Spinal cord (tissue), 10 donors: ENCODE measurements around the gene MRNIP. TPM values are rescaled to one million over a fixed set of nuclear protein-coding genes. Genes with fewer than 3 reads are reported as not detected.
A peak's percentile ranks its signal among the peaks of the same experiment; 100 is the strongest.

Experiments
- DNase-seq, 6 donors: peaks; one replicate each; pipeline versions ENCODE4 v3.0.0 to v3.0.0-alpha.2; 2013 to 2015; ENCODE audit warnings: low spot score in 6 of 6, low read depth in 4 of 6
- H3K27ac ChIP-seq: one replicate; pipeline ENCODE4 v1.5.1; 2013; ENCODE audit warnings: low read depth, low read length, control low read depth
- H3K27me3 ChIP-seq: one replicate; pipeline ENCODE4 v1.6.1; 2013; ENCODE audit warnings: low read length; ENCODE audit not compliant: control insufficient read depth, insufficient read depth
- H3K36me3 ChIP-seq: one replicate; pipeline ENCODE4 v1.6.1; 2013; ENCODE audit warnings: low read length; ENCODE audit not compliant: control insufficient read depth, insufficient read depth
- H3K4me1 ChIP-seq: one replicate; pipeline ENCODE4 v1.6.1; 2013; ENCODE audit warnings: low read length; ENCODE audit not compliant: control insufficient read depth, insufficient read depth
- H3K4me3 ChIP-seq: one replicate; pipeline ENCODE4 v1.5.1; 2013; ENCODE audit warnings: low read depth, low read length, control low read depth
- H3K9me3 ChIP-seq: one replicate; pipeline ENCODE4 v1.6.1; 2013; ENCODE audit warnings: low read length; ENCODE audit not compliant: control insufficient read depth, insufficient read depth
- whole genome bisulfite sequencing: methylation state at CpG from one replicate; pipeline ENCODE4 v1.1.5; 2013; ENCODE audit warnings: missing lambda C conversion rate; ENCODE audit not compliant: insufficient coverage; 5-methylcytosine and 5-hydroxymethylcytosine counted together
- long read RNA-seq, 4 donors: transcript quantifications; one replicate each; lab custom pipeline, GENCODE V29; 2026
- polyA plus RNA-seq, 2 donors: library from polyadenylated mRNA; unstranded; fragments of 120-200 nt; gene quantifications; one replicate each; pipeline ENCODE4 v1.2.1, GENCODE V29; 2013; ENCODE audit not compliant: insufficient read length in 2 of 2
- total RNA-seq, 2 donors: library from RNA; depleted of rRNA in 1 of 2; stranded (reverse); fragments of 120-200 nt in 1 of 2; fragments of >200 nt in 1 of 2; gene quantifications; one replicate each; pipeline versions ENCODE4 v1.2.3 to v1.2.4, GENCODE V29; 2013 to 2014
- donor health status: healthy.

Gene MRNIP, protein sequence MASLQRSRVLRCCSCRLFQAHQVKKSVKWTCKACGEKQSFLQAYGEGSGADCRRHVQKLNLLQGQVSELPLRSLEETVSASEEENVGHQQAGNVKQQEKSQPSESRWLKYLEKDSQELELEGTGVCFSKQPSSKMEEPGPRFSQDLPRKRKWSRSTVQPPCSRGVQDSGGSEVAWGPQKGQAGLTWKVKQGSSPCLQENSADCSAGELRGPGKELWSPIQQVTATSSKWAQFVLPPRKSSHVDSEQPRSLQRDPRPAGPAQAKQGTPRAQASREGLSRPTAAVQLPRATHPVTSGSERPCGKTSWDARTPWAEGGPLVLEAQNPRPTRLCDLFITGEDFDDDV
- total RNA-seq = 10 to 100 TPM; 26.3 to 49.4 TPM
- polyA plus RNA-seq = 10 to 100 TPM; 35.2 to 53.9 TPM
- long read RNA-seq, donor 1, transcript MRNIP-202 (5 exons, 1,004 nt) = major isoform, 7 of 83 reads
- long read RNA-seq, donor 1, transcript MRNIP-201 (7 exons, 1,238 nt) = major isoform, 7 of 83 reads
- long read RNA-seq, donor 1, partial matches to known transcripts = 24 of 83 reads
- long read RNA-seq, donor 1, other reads (novel, unspliced or antisense) = 40 of 83 reads
- long read RNA-seq, donor 2, full-length matches to known transcripts = 8 of 8 reads
- long read RNA-seq, donor 2, partial matches to known transcripts = 0 of 8 reads
- long read RNA-seq, donor 2, other reads (novel, unspliced or antisense) = 0 of 8 reads
- long read RNA-seq, donor 3, full-length matches to known transcripts = 12 of 12 reads
- long read RNA-seq, donor 3, partial matches to known transcripts = 0 of 12 reads
- long read RNA-seq, donor 3, other reads (novel, unspliced or antisense) = 0 of 12 reads
- long read RNA-seq, donor 4, transcript MRNIP-202 (5 exons, 1,004 nt) = major isoform, 5 of 15 reads
- long read RNA-seq, donor 4, partial matches to known transcripts = 0 of 15 reads
- long read RNA-seq, donor 4, other reads (novel, unspliced or antisense) = 0 of 15 reads

GRCh38 chr5:179858586-179859427, at the start of gene MRNIP:
MRNIP (minus strand) TSS chr5:179858817; CDS start chr5:179858796, 21 bp downstream.
- Histone ChIP-seq H3K4me3 (peak within 1 kb of the TSS; percentile 96), H3K4me1 (peaks cover 25% of the 10 kb centered on the region), H3K27ac (peak within 1 kb of the TSS; percentile 92), H3K27me3 (no peaks in the 10 kb centered on the region), H3K36me3 (peaks cover 28% of the 10 kb centered on the region), H3K9me3 (no peaks in the 10 kb centered on the region)
- under 1% methylated on average over 78 of the region's 90 CpGs for WGBS
- peak; percentile 83 to 99 (median 92) for DNase-seq

- under 1% methylated on average over 100 of the region's 105 CpGs for WGBS
- Histone ChIP-seq H3K36me3 (peaks cover 32% of the 10 kb centered on the region), H3K4me1 (peaks cover 23% of the 10 kb centered on the region), H3K27me3 (no peaks in the 10 kb centered on the region), H3K4me3 (peak within 1 kb of the TSS; percentile 59), H3K9me3 (no peaks in the 10 kb centered on the region), H3K27ac (peak within 1 kb of the TSS; percentile 69)
- DNase-seq = peak; percentile 33 to 91 (median 62)
Observed at GRCh38 chr5:179907556-179908324, 49.1 kb upstream of the MRNIP start, which contains the start of gene TBC1D9B. TBC1D9B (minus strand) TSS chr5:179907897; CDS start chr5:179907821, 76 bp downstream.

- peak in 3 of 6 donors; percentile 5 to 43 (median 15) for DNase-seq
- 11% methylated on average over 50 of the region's 50 CpGs for WGBS
- peaks cover 23% of the 10 kb centered on the region for H3K4me1 ChIP-seq
- no peaks in the 10 kb centered on the region for H3K9me3 ChIP-seq
- peak overlapping the region; percentile 59 for H3K4me3 ChIP-seq
- H3K36me3 ChIP-seq = peaks cover 36% of the 10 kb centered on the region
- H3K27me3 ChIP-seq = no peaks in the 10 kb centered on the region
- peak overlapping the region; percentile 47 for H3K27ac ChIP-seq
Observed at GRCh38 chr5:179906795-179907555, 48.4 kb upstream of the MRNIP start.

GRCh38 chr5:179906294-179906794, 47.7 kb upstream of the MRNIP start:
- peaks cover 41% of the 10 kb centered on the region for H3K36me3 ChIP-seq
- H3K4me1 ChIP-seq = peaks cover 23% of the 10 kb centered on the region
- peak overlapping the region; percentile 59 for H3K4me3 ChIP-seq
- H3K27ac ChIP-seq = no peak overlapping the region
- DNase-seq = no peak
- WGBS = 83% methylated on average over 24 of the region's 24 CpGs
- H3K27me3 ChIP-seq = no peaks in the 10 kb centered on the region
- H3K9me3 ChIP-seq = no peaks in the 10 kb centered on the region

DNA sequence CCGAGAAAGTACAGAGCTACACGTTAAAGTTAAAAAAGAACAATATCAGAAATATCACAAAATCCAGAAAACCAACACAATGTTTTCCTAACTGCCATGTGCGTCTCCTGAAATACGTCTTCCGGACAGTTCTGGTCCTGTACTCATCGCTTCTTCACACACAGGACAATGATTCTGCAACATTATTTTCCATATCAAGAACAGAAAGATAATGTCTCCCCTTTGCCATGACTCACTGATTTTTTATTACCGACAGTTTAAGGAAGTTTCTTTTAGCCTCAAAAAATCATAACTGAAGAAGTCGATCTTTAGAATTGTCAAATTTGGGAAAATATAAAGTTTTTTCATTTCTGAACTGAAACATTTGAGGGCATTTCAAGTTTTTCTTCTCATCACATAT, 46.5 kb upstream of the MRNIP start:
- 92% methylated on average over 5 of the region's 8 CpGs for WGBS
- Histone ChIP-seq H3K4me1 (peaks cover 23% of the 10 kb centered on the region), H3K36me3 (peaks cover 52% of the 10 kb centered on the region), H3K9me3 (no peaks in the 10 kb centered on the region), H3K27me3 (no peaks in the 10 kb centered on the region), H3K27ac (no peak overlapping the region), H3K4me3 (no peak overlapping the region)
- DNase-seq = no peak

DNA sequence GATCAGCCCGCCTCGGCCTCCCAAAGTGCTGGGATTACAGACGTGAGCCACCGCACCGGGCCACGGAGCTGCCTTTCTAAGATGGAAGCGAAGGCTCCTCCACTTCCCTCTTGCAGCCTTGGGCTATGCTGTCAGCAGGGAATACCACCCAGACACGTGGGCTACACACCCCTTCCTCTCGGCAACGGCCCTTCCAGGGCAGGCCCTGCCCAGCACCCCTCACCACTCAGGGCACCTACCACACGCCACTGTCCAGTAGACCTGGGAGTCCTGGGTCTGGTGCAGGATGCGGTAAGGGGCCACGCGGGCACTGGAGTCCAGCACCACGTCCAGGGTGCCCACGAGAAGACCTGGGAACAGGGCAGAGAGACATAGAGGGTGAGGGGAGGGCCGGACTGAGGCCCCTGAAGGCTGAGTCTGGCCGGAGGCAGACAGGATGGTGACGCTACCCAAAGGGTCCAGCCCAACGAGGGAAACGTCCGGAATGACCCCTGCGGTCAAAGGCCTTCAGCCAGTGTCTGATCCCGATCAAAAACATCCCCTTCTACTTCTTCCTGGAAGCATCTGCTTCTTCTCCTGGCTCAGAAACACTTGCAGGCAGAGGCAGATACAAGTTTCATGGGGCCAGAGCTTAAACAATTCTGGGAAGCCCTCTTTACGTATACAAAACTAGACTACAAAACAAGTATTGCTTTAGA, 46.0 kb upstream of the MRNIP start:
- H3K9me3 ChIP-seq = no peaks in the 10 kb centered on the region
- no peak for DNase-seq
- no peak overlapping the region for H3K4me3 ChIP-seq
- H3K27ac ChIP-seq = peak overlapping the region; percentile 11
- peaks cover 23% of the 10 kb centered on the region for H3K4me1 ChIP-seq
- no peaks in the 10 kb centered on the region for H3K27me3 ChIP-seq
- peaks cover 57% of the 10 kb centered on the region for H3K36me3 ChIP-seq
- 94% methylated on average over 24 of the region's 25 CpGs for WGBS

GRCh38 chr5:179902763-179903158, 44.1 kb upstream of the MRNIP start:
- WGBS = 92% methylated on average over 7 of the region's 7 CpGs
- Histone ChIP-seq H3K27ac (no peak overlapping the region), H3K36me3 (peaks cover 70% of the 10 kb centered on the region), H3K4me1 (peaks cover 13% of the 10 kb centered on the region), H3K4me3 (no peak overlapping the region), H3K27me3 (no peaks in the 10 kb centered on the region), H3K9me3 (no peaks in the 10 kb centered on the region)
- DNase-seq = no peak
